HepG2 (cell line): ENCODE results near the gene RHOT2. TPM values are rescaled to one million over a fixed set of nuclear protein-coding genes. Genes with fewer than 3 reads are reported as not detected.

Experiments used
- BRD4 ChIP-seq: sonication (generic); formaldehyde crosslinking; IDR thresholded peaks from 2 replicates; pipeline ENCODE4 v1.4.0; 2020; ENCODE audit warnings: missing genetic modification reagents
- CREM ChIP-seq, 2 experiments: sonication (generic) in 1 of 2; formaldehyde crosslinking in 1 of 2; IDR thresholded peaks; 2 replicates each; pipeline versions ENCODE4 v1.4.0 to v1.6.1; 2016 to 2020; ENCODE audit warnings: antibody characterized with exemption in 1 of 2, mild to moderate bottlenecking in 1 of 2, missing genetic modification reagents in 1 of 2
- DMAP1 ChIP-seq: IDR thresholded peaks from 2 replicates; pipeline ENCODE4 v1.6.1; 2016
- ESRRA ChIP-seq: sonication (generic); formaldehyde crosslinking; IDR thresholded peaks from 2 replicates; pipeline ENCODE4 v1.5.1; 2020; ENCODE audit warnings: mild to moderate bottlenecking, low read depth, missing genetic modification reagents
- HOXD1 ChIP-seq: sonication (generic); formaldehyde crosslinking; IDR thresholded peaks from 2 replicates; pipeline ENCODE4 v1.5.0; 2020; ENCODE audit warnings: missing genetic modification reagents
- JDP2 ChIP-seq: sonication (generic); formaldehyde crosslinking; IDR thresholded peaks from 2 replicates; pipeline ENCODE4 v1.8.1; 2022; ENCODE audit warnings: missing genetic modification reagents, borderline replicate concordance
- NFIC ChIP-seq: IDR thresholded peaks from 2 replicates; pipeline ENCODE4 v1.6.1; 2012; ENCODE audit warnings: mild to moderate bottlenecking, low read length, inconsistent platforms
- PHF21A ChIP-seq: sonication (generic); formaldehyde crosslinking; IDR thresholded peaks from 2 replicates; pipeline ENCODE4 v1.5.0; 2020; ENCODE audit warnings: mild to moderate bottlenecking, missing genetic modification reagents
- RAD21 ChIP-seq: fragments of 450-650 bp; formaldehyde crosslinking; IDR thresholded peaks from 2 replicates; pipeline ENCODE4 v1.5.0; 2020; ENCODE audit warnings: mild to moderate bottlenecking
- SRY ChIP-seq: sonication (generic); formaldehyde crosslinking; IDR thresholded peaks from 2 replicates; pipeline ENCODE4 v1.8.0; 2022; ENCODE audit warnings: mild to moderate bottlenecking, missing genetic modification reagents
- ZNF138 ChIP-seq: sonication (generic); formaldehyde crosslinking; IDR thresholded peaks from 2 replicates; pipeline ENCODE4 v1.5.0; 2020; ENCODE audit warnings: mild to moderate bottlenecking, low read depth, missing genetic modification reagents
- ZNF205 ChIP-seq: IDR thresholded peaks from 2 replicates; pipeline ENCODE4 v1.6.1; 2018; ENCODE audit warnings: missing biosample characterization, missing genetic modification reagents
- ZNF256 ChIP-seq: sonication (generic); formaldehyde crosslinking; conservative IDR thresholded peaks from 2 replicates; pipeline ENCODE4 v1.4.0; 2020; ENCODE audit warnings: missing genetic modification reagents
- ZNF260 ChIP-seq: sonication (generic); formaldehyde crosslinking; IDR thresholded peaks from 2 replicates; pipeline ENCODE4 v1.4.0; 2020; ENCODE audit warnings: missing genetic modification reagents, low read depth, mild to moderate bottlenecking, borderline replicate concordance
- ZNF782 ChIP-seq: sonication (generic); formaldehyde crosslinking; IDR thresholded peaks from 2 replicates; pipeline ENCODE4 v1.4.0; 2020; ENCODE audit warnings: missing genetic modification reagents, mild to moderate bottlenecking, borderline replicate concordance
- ZSCAN30 ChIP-seq: sonication (generic); formaldehyde crosslinking; IDR thresholded peaks from 2 replicates; pipeline ENCODE4 v1.5.0; 2020; ENCODE audit warnings: mild to moderate bottlenecking, missing genetic modification reagents
- polyA plus RNA-seq, 8 experiments: library from polyadenylated mRNA; depleted of rRNA in 3 of 8; stranded (reverse) in 7 of 8; unstranded in 1 of 8; fragments of >200 nt; fragmentation: Illumina TruSeq in 4 of 8; extraction: Trizol in 4 of 8; gene quantifications; 2 replicates each; pipeline versions ENCODE4 v1.2.1 to v1.2.3, GENCODE V29; 2011 to 2016; ENCODE audit warnings: low read depth in 4 of 8, missing spikeins in 1 of 8, mixed read lengths in 1 of 8; ENCODE audit not compliant: insufficient read depth in 1 of 8
- total RNA-seq, 5 experiments: library from RNA; depleted of rRNA; stranded (reverse); fragments of >200 nt; fragmentation: Illumina TruSeq; extraction: Trizol; gene quantifications; 2 replicates each; pipeline ENCODE4 v1.2.3, GENCODE V29; 2016; ENCODE audit warnings: low read depth in 1 of 5
- TF ChIP-seq, protein P1 (sequence below): sonication (generic); formaldehyde crosslinking; IDR thresholded peaks from 2 replicates; pipeline ENCODE4 v1.4.0; 2020; ENCODE audit warnings: missing genetic modification reagents
- TF ChIP-seq, protein P2 (sequence below): sonication (generic); formaldehyde crosslinking; IDR thresholded peaks from 2 replicates; pipeline ENCODE4 v1.9.0; 2021; ENCODE audit warnings: missing genetic modification reagents, mild to moderate bottlenecking, borderline replicate concordance
- TF ChIP-seq, protein P3 (sequence below): sonication (generic); formaldehyde crosslinking; IDR thresholded peaks from 2 replicates; pipeline ENCODE4 v1.4.0; 2020; ENCODE audit warnings: mild to moderate bottlenecking, low read depth, missing genetic modification reagents
- TF ChIP-seq, protein P4 (sequence below): IDR thresholded peaks from 2 replicates; pipeline ENCODE4 v1.6.1; 2012; ENCODE audit warnings: inconsistent platforms
- TF ChIP-seq, protein P5 (sequence below): sonication (generic); formaldehyde crosslinking; IDR thresholded peaks from 2 replicates; pipeline ENCODE4 v1.5.0; 2020; ENCODE audit warnings: mild to moderate bottlenecking, missing genetic modification reagents, borderline replicate concordance

The RHOT2 gene
- total and polyA plus RNA-seq, 2 of the 13 experiments (the other 11 are each of a cell fraction or from before 2014, with no cell fraction given) = 63.6 to 76.9 TPM

DNA sequence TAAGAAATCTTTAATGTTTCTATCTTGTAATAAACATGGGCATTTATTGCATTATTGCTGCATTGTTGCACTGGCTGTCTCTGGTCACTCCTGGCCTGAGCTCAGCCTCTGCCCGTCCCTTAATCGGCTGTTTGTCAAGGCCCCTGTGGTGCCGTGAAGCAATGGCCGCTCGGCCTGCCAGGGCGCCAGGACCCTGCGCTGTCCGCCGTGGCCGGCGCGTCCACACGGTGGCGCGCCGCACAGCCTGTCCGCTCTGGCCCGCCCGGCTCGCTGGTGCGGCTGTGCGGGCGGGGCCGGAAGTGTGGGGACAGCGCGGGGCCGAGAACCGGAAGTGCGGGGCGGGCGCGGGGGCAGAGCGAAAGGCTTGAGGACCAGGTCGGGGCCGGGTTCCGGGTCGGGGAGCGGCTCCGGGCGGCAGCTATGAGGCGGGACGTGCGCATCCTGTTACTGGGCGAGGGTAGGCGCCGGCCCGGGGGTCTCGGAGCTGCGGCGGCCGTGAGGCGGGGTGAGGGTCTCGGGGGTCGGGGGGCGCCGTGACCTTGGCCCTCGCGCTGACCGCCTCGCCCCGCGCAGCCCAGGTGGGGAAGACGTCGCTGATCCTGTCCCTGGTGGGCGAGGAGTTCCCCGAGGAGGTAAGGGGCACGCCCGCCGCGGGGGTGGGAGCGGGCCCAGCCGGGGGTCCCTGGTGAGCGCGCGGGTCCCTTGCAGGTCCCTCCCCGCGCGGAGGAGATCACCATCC, at the start of gene RHOT2 (continued):
- TF ChIP-seq ESRRA (CRISPR knock-in tag) (peak; percentile 62; the same call in 1 of the 2 replicates), DMAP1 (CRISPR knock-in tag) (peak; percentile 38; the same call in 1 of the 2 replicates), SRY (CRISPR knock-in tag) (peak; percentile 58; the same call in 1 of the 2 replicates), ZNF782 (CRISPR knock-in tag) (no peak), ZSCAN30 (no peak), CREM (IDR thresholded peaks at IDR 0.05) (no peak), CREM (CRISPR knock-in tag; IDR thresholded peaks at IDR 0.05) (no peak), RAD21 (CRISPR knock-in tag) (peak; percentile 92), ZNF256 (no peak; the same call in 1 of the 2 replicates), PHF21A (CRISPR knock-in tag) (no peak; the same call in none of the 2 replicates), ZNF205 (no peak), ZNF138 (CRISPR knock-in tag) (no peak), NFIC (no peak), HOXD1 (CRISPR knock-in tag) (peak; percentile 20; the same call in 1 of the 2 replicates), JDP2 (CRISPR knock-in tag) (no peak; the same call in 1 of the 2 replicates), ZNF260 (CRISPR knock-in tag) (no peak), BRD4 (CRISPR knock-in tag) (no peak; the same call in none of the 2 replicates)
- TF ChIP-seq, protein P1, sequence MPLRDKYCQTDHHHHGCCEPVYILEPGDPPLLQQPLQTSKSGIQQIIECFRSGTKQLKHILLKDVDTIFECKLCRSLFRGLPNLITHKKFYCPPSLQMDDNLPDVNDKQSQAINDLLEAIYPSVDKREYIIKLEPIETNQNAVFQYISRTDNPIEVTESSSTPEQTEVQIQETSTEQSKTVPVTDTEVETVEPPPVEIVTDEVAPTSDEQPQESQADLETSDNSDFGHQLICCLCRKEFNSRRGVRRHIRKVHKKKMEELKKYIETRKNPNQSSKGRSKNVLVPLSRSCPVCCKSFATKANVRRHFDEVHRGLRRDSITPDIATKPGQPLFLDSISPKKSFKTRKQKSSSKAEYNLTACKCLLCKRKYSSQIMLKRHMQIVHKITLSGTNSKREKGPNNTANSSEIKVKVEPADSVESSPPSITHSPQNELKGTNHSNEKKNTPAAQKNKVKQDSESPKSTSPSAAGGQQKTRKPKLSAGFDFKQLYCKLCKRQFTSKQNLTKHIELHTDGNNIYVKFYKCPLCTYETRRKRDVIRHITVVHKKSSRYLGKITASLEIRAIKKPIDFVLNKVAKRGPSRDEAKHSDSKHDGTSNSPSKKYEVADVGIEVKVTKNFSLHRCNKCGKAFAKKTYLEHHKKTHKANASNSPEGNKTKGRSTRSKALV = 0 out of 2 replicates have a peak, but pooled peaks have one; percentile 28
- TF ChIP-seq, protein P2, sequence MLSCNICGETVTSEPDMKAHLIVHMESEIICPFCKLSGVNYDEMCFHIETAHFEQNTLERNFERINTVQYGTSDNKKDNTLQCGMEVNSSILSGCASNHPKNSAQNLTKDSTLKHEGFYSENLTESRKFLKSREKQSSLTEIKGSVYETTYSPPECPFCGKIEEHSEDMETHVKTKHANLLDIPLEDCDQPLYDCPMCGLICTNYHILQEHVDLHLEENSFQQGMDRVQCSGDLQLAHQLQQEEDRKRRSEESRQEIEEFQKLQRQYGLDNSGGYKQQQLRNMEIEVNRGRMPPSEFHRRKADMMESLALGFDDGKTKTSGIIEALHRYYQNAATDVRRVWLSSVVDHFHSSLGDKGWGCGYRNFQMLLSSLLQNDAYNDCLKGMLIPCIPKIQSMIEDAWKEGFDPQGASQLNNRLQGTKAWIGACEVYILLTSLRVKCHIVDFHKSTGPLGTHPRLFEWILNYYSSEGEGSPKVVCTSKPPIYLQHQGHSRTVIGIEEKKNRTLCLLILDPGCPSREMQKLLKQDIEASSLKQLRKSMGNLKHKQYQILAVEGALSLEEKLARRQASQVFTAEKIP = no peak
- TF ChIP-seq, protein P3, sequence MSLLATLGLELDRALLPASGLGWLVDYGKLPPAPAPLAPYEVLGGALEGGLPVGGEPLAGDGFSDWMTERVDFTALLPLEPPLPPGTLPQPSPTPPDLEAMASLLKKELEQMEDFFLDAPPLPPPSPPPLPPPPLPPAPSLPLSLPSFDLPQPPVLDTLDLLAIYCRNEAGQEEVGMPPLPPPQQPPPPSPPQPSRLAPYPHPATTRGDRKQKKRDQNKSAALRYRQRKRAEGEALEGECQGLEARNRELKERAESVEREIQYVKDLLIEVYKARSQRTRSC (CRISPR knock-in tag) = no peak
- TF ChIP-seq, protein P4, sequence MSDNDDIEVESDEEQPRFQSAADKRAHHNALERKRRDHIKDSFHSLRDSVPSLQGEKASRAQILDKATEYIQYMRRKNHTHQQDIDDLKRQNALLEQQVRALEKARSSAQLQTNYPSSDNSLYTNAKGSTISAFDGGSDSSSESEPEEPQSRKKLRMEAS = peak; percentile 82
- TF ChIP-seq, protein P5, sequence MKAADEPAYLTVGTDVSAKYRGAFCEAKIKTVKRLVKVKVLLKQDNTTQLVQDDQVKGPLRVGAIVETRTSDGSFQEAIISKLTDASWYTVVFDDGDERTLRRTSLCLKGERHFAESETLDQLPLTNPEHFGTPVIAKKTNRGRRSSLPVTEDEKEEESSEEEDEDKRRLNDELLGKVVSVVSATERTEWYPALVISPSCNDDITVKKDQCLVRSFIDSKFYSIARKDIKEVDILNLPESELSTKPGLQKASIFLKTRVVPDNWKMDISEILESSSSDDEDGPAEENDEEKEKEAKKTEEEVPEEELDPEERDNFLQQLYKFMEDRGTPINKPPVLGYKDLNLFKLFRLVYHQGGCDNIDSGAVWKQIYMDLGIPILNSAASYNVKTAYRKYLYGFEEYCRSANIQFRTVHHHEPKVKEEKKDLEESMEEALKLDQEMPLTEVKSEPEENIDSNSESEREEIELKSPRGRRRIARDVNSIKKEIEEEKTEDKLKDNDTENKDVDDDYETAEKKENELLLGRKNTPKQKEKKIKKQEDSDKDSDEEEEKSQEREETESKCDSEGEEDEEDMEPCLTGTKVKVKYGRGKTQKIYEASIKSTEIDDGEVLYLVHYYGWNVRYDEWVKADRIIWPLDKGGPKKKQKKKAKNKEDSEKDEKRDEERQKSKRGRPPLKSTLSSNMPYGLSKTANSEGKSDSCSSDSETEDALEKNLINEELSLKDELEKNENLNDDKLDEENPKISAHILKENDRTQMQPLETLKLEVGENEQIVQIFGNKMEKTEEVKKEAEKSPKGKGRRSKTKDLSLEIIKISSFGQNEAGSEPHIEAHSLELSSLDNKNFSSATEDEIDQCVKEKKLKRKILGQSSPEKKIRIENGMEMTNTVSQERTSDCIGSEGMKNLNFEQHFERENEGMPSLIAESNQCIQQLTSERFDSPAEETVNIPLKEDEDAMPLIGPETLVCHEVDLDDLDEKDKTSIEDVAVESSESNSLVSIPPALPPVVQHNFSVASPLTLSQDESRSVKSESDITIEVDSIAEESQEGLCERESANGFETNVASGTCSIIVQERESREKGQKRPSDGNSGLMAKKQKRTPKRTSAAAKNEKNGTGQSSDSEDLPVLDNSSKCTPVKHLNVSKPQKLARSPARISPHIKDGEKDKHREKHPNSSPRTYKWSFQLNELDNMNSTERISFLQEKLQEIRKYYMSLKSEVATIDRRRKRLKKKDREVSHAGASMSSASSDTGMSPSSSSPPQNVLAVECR (CRISPR knock-in tag) = peak; percentile 92; the same call in 1 of the 2 replicates
